Astrocyte (in vitro differentiated cells and primary cell): ENCODE measurements around the gene ECSIT. TPM values are rescaled to one million over a fixed set of nuclear protein-coding genes. Genes with fewer than 3 reads are reported as not detected.

Experiments
- DNase-seq: peaks from one replicate; pipeline ENCODE4 v3.0.0-alpha.2; 2010; ENCODE audit warnings: low read depth
- FAIRE-seq: peaks from 2 replicates; lab custom pipeline; 2011; peaks lifted over from hg19 to GRCh38; lab: Jason Lieb, UNC
- H2AFZ ChIP-seq: 2 replicates; pipeline ENCODE4 v1.6.0; 2012; ENCODE audit warnings: low read depth, low read length, inconsistent platforms
- H3K27ac ChIP-seq: 2 replicates; pipeline ENCODE4 v1.5.1; 2011; ENCODE audit warnings: low read depth, low read length, inconsistent platforms
- H3K27me3 ChIP-seq: 2 replicates; pipeline ENCODE4 v1.6.0; 2011; ENCODE audit warnings: low read length, inconsistent platforms; ENCODE audit not compliant: insufficient read depth
- H3K36me3 ChIP-seq: 2 replicates; pipeline ENCODE4 v1.5.1; 2011; ENCODE audit warnings: low read length, inconsistent platforms; ENCODE audit not compliant: insufficient read depth
- H3K4me1 ChIP-seq: 2 replicates; pipeline ENCODE4 v1.5.1; 2011; ENCODE audit warnings: low read length, inconsistent platforms; ENCODE audit not compliant: insufficient read depth
- H3K4me2 ChIP-seq: 2 replicates; pipeline ENCODE4 v1.6.0; 2012; ENCODE audit warnings: low read length, inconsistent platforms
- H3K4me3 ChIP-seq: 2 replicates; pipeline ENCODE4 v1.5.1; 2011; ENCODE audit warnings: low read depth, mild to moderate bottlenecking, low read length, inconsistent platforms; ENCODE audit not compliant: insufficient read depth
- H3K79me2 ChIP-seq: 2 replicates; pipeline ENCODE4 v1.6.0; 2012; ENCODE audit warnings: mild to moderate bottlenecking, low read length, inconsistent platforms; ENCODE audit not compliant: insufficient read depth
- H3K9ac ChIP-seq: 2 replicates; pipeline ENCODE4 v1.6.0; 2012; ENCODE audit warnings: mild to moderate bottlenecking, low read length, inconsistent platforms
- H3K9me3 ChIP-seq: 2 replicates; pipeline ENCODE4 v1.5.1; 2012; ENCODE audit warnings: low read depth, mild to moderate bottlenecking, low read length, inconsistent platforms; ENCODE audit not compliant: insufficient read depth
- H4K20me1 ChIP-seq: 2 replicates; pipeline ENCODE4 v1.6.0; 2012; ENCODE audit warnings: low read length, inconsistent platforms; ENCODE audit not compliant: insufficient read depth
- H3K27ac Mint-ChIP-seq: one replicate; pipeline ENCODE4 v1.8.0; 2021; ENCODE audit warnings: mild to moderate bottlenecking, mixed read lengths; ENCODE audit not compliant: unreplicated experiment
- H3K27me3 Mint-ChIP-seq: one replicate; pipeline ENCODE4 v1.8.0; 2021; ENCODE audit warnings: low read depth, mixed read lengths; ENCODE audit not compliant: unreplicated experiment
- H3K36me3 Mint-ChIP-seq: one replicate; pipeline ENCODE4 v1.8.0; 2021; ENCODE audit warnings: low read depth, mixed read lengths; ENCODE audit not compliant: unreplicated experiment
- H3K4me1 Mint-ChIP-seq: one replicate; pipeline ENCODE4 v1.8.0; 2021; ENCODE audit warnings: low read depth, mixed read lengths; ENCODE audit not compliant: unreplicated experiment
- H3K4me3 Mint-ChIP-seq: one replicate; pipeline ENCODE4 v1.8.0; 2021; ENCODE audit warnings: mild to moderate bottlenecking, moderate library complexity, mixed read lengths; ENCODE audit not compliant: unreplicated experiment
- H3K9me3 Mint-ChIP-seq: one replicate; pipeline ENCODE4 v1.8.0; 2021; ENCODE audit warnings: mild to moderate bottlenecking, mixed read lengths; ENCODE audit not compliant: unreplicated experiment
- EZH2 ChIP-seq: IDR thresholded peaks from 2 replicates; pipeline ENCODE4 v1.6.1; 2012; ENCODE audit warnings: mild to moderate bottlenecking, low read length, inconsistent platforms; ENCODE audit not compliant: insufficient read depth
- total RNA-seq: library from RNA; stranded (reverse); gene quantifications from 2 replicates; pipeline ENCODE4 v1.2.1, GENCODE V29; 2021
- TF ChIP-seq, protein P1 (sequence below): IDR thresholded peaks from 2 replicates; pipeline ENCODE4 v1.5.1; 2011; ENCODE audit warnings: low read depth, mild to moderate bottlenecking, inconsistent platforms, low read length, moderate library complexity; ENCODE audit not compliant: insufficient read depth

The ECSIT gene
- total RNA-seq, 1 donor from 2014 or later, result 21.9 TPM

DNA sequence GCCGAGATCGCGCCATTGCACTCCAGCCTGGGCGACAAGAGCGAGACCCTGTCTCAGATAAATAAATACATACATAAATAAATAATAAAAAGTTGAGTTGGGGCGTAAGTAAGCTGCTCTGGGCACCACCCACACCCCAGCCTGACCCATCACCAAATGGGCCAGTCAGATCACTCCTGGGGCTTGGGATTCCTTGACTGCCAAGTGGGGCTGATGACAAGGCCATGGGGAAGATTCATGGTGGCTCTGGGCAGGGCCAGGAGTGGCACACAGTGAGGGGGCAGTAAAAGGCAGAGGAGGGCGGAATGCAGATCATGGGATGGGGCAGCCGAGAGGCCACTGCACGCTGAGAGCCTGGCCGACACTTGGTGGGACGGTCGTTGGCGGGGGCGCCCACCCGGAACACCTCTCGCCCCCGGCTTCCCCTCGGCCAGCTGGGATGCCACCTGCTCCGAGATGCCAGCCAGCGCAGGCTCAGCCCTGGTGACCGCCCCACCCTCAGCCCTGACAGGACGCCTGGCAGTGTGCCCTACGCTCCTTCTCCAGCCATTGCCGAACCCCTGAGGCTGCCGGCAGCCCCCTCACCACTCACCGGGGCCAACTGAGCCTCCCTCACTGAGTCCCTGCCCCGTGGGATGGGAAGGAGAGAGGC, 34.2 kb downstream of the ECSIT start:
- Mint-ChIP-seq H3K4me1 (peaks cover 3% of the 10 kb centered on the region), H3K4me3 (no peak overlapping the region), H3K27me3 (no peaks in the 10 kb centered on the region), H3K27ac (no peak overlapping the region), H3K36me3 (peaks cover 7% of the 10 kb centered on the region), H3K9me3 (no peaks in the 10 kb centered on the region)
- no peak overlapping the region for H3K9ac ChIP-seq
- no peak overlapping the region for H3K4me2 ChIP-seq
- H3K36me3 ChIP-seq, result no peaks in the 10 kb centered on the region
- no peaks in the 10 kb centered on the region for H3K27me3 ChIP-seq
- no peaks in the 10 kb centered on the region for H3K4me1 ChIP-seq
- no peak for DNase-seq
- H2AFZ ChIP-seq, result no peak overlapping the region
- FAIRE-seq, result no peak
- H3K4me3 ChIP-seq, result no peak overlapping the region
- no peaks in the 10 kb centered on the region for H3K9me3 ChIP-seq
- H4K20me1 ChIP-seq, result peaks cover 12% of the 10 kb centered on the region
- H3K27ac ChIP-seq, result no peak overlapping the region
- TF ChIP-seq EZH2, result no peak
- TF ChIP-seq, protein P1, sequence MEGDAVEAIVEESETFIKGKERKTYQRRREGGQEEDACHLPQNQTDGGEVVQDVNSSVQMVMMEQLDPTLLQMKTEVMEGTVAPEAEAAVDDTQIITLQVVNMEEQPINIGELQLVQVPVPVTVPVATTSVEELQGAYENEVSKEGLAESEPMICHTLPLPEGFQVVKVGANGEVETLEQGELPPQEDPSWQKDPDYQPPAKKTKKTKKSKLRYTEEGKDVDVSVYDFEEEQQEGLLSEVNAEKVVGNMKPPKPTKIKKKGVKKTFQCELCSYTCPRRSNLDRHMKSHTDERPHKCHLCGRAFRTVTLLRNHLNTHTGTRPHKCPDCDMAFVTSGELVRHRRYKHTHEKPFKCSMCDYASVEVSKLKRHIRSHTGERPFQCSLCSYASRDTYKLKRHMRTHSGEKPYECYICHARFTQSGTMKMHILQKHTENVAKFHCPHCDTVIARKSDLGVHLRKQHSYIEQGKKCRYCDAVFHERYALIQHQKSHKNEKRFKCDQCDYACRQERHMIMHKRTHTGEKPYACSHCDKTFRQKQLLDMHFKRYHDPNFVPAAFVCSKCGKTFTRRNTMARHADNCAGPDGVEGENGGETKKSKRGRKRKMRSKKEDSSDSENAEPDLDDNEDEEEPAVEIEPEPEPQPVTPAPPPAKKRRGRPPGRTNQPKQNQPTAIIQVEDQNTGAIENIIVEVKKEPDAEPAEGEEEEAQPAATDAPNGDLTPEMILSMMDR, result no peak
- no peaks in the 10 kb centered on the region for H3K79me2 ChIP-seq

DNA sequence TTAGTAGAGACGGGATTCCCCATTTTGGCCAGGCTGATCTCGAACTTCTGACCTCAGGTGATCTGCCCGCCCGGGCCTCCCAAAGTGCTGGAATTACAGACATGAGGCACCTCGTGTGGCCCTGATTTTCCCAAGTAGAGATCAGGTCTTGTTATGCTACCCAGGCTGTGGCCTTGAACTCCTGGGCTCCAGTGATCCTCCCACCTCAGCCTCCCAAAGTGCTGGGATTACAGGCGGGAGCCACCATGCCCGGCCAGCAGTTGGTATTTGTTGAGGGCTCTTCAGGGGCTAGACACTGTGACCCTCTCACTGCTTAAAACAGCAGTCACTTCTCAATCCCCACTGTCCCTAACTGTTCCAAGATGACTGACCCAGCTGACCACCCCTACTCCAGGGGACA, 39.6 kb downstream of the ECSIT start:
- Mint-ChIP-seq H3K4me3 (no peak overlapping the region), H3K4me1 (no peaks in the 10 kb centered on the region), H3K9me3 (no peaks in the 10 kb centered on the region), H3K27me3 (no peaks in the 10 kb centered on the region), H3K27ac (no peak overlapping the region), H3K36me3 (peaks cover 9% of the 10 kb centered on the region)
- H3K27me3 ChIP-seq, result no peaks in the 10 kb centered on the region
- no peak overlapping the region for H3K4me3 ChIP-seq
- FAIRE-seq, result no peak
- H3K36me3 ChIP-seq, result no peaks in the 10 kb centered on the region
- no peak overlapping the region for H3K9ac ChIP-seq
- TF ChIP-seq EZH2, result no peak
- TF ChIP-seq, protein P1, result no peak
- no peaks in the 10 kb centered on the region for H3K9me3 ChIP-seq
- no peak overlapping the region for H3K4me2 ChIP-seq
- H3K27ac ChIP-seq, result no peak overlapping the region
- no peak for DNase-seq
- H3K79me2 ChIP-seq, result no peaks in the 10 kb centered on the region
- H2AFZ ChIP-seq, result no peak overlapping the region
- no peaks in the 10 kb centered on the region for H3K4me1 ChIP-seq
- no peaks in the 10 kb centered on the region for H4K20me1 ChIP-seq

DNA sequence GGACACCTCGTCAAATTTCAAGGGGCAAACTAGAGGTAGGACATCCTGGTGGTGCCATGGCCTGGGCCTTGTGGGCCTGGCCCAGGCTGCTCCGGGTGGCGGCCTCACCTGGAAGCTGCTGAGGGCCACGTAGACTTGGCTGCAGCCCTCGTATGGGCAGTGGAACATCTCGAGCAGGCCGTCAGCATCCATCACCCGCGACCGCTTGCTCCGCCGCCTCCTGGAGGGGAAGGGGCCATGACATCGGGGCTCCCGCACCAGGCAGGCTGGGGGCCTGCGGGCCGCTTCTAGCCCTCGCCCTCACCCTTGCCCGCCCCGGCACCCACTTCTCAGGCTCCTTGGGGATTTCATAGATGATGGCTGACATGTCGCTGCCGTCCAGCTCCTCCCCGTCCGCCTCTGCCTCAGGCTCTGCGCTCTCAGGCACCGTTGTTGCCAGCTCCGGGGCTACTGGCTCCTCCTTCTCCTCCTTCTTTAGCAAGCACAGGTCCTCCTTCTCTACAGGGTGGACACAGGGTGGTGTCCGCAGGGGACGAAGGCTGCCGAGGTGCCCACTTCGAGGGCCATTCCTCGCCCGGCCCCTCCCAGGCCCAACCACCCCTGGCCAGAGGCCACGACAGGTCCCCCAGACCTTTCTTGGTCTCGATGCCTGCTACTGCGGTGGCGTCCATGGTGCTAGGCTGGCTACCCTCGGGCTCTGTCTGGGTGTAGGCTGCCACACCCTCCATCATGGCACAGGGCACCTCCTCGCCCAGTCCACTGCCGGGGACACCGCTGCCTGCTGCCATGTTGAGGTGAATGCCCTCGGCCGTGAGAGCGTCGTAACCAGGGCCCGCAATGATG, 42.1 kb downstream of the ECSIT start:
- FAIRE-seq (no peak), DNase-seq (no peak)
- TF ChIP-seq, protein P1, result no peak
- TF ChIP-seq EZH2, result no peak
- no peak overlapping the region for H3K4me2 ChIP-seq
- H3K9me3 ChIP-seq, result no peaks in the 10 kb centered on the region
- peaks cover 6% of the 10 kb centered on the region for H4K20me1 ChIP-seq
- no peaks in the 10 kb centered on the region for H3K36me3 ChIP-seq
- peaks cover 2% of the 10 kb centered on the region for H3K27me3 ChIP-seq
- H3K27me3 Mint-ChIP-seq, result peaks cover 5% of the 10 kb centered on the region
- H3K4me3 ChIP-seq, result no peak overlapping the region
- H2AFZ ChIP-seq, result no peak overlapping the region
- no peaks in the 10 kb centered on the region for H3K9me3 Mint-ChIP-seq
- no peak overlapping the region for H3K4me3 Mint-ChIP-seq
- H3K27ac Mint-ChIP-seq, result no peak overlapping the region
- no peaks in the 10 kb centered on the region for H3K79me2 ChIP-seq
- H3K27ac ChIP-seq, result no peak overlapping the region
- H3K36me3 Mint-ChIP-seq, result peaks cover 11% of the 10 kb centered on the region
- no peaks in the 10 kb centered on the region for H3K4me1 Mint-ChIP-seq
- peaks cover 3% of the 10 kb centered on the region for H3K4me1 ChIP-seq
- H3K9ac ChIP-seq, result no peak overlapping the region
